Measurements from ENCODE around the gene ZNF593.

Gene ZNF593

GRCh38 chr1:26164036-26164860 lies 5.5 kb upstream of the ZNF593 start:
- DNase-seq: peak in 34 of 42 donors; percentile 23 to 78 (median 54)
- intact Hi-C loops (cut with DNase I): loop anchor here (5.0 kb wide), 1 partner anchor 52 kb away; the partner anchor contains the start of gene PDIK1L

- intact Hi-C loops (cut with DNase I): loop anchor here (5.0 kb wide), 2 partner anchors 53 to 67 kb away; partner anchors contain the start of genes CEP85 and PDIK1L
These were observed 4.6 kb upstream of the ZNF593 start for GRCh38 chr1:26164861-26165842.

GRCh38 chr1:26166719-26167281 lies 2.9 kb upstream of the ZNF593 start:
- intact Hi-C loops (cut with DNase I): loop anchor here (5.0 kb wide), 1 partner anchor 66 kb away; the partner anchor contains the start of gene CEP85
- no peak for DNase-seq

More at GRCh38 chr1:26164861-26165842, 4.6 kb upstream of the ZNF593 start:
- DNase-seq: no peak

- DNase-seq: no peak
- intact Hi-C loops (cut with DNase I): loop anchor here (5.0 kb wide), 1 partner anchor 64 kb away; the partner anchor contains the start of gene CEP85
These were observed 1.1 kb upstream of the ZNF593 start, which contains the start of gene C1orf232 for GRCh38 chr1:26168410-26169197. Gene C1orf232, minus strand, starts transcription at chr1:26168963. Its CDS starts 464 bp downstream, at chr1:26168499.

- intact Hi-C loops (cut with DNase I): loop anchor here (5.0 kb wide), 1 partner anchor 63 kb away; the partner anchor contains the start of gene CEP85
These were observed 532 bp upstream of the ZNF593 start for GRCh38 chr1:26169198-26169554.

GRCh38 chr1:26170472-26170821 lies 739 bp downstream of the ZNF593 start:
- intact Hi-C loops (cut with DNase I): no loop called here
- no peak for DNase-seq

More at GRCh38 chr1:26169198-26169554, 532 bp upstream of the ZNF593 start:
- peak in 1 of 42 donors; percentile 13 for DNase-seq

GRCh38 chr1:26171084-26172072 lies 1.7 kb downstream of the ZNF593 start, which contains the start of gene ZNF593OS:
Gene ZNF593OS, minus strand, starts transcription at chr1:26171832. Its CDS starts 171 bp downstream, at chr1:26171661.
- no peak for DNase-seq
- intact Hi-C loops (cut with DNase I): no loop called here

GRCh38 chr1:26175346-26175745 lies 5.6 kb downstream of the ZNF593 start:
- intact Hi-C loops (cut with DNase I): no loop called here
- no peak for DNase-seq

GRCh38 chr1:26177182-26177684 lies 7.5 kb downstream of the ZNF593 start, which contains the start of gene CNKSR1:
Gene CNKSR1, plus strand, starts transcription at chr1:26177491. Its CDS starts 57 bp downstream, at chr1:26177548.
- intact Hi-C loops (cut with DNase I): no loop called here
- no peak for DNase-seq

- intact Hi-C loops (cut with DNase I): no loop called here
- no peak for DNase-seq
These were observed 10.3 kb downstream of the ZNF593 start for GRCh38 chr1:26180010-26180506.

- intact Hi-C loops (cut with DNase I): no loop called here
- no peak for DNase-seq
These were observed 12.1 kb downstream of the ZNF593 start for GRCh38 chr1:26181586-26182382.

- intact Hi-C loops (cut with DNase I): no loop called here
- DNase-seq: no peak
These were observed 12.6 kb downstream of the ZNF593 start for GRCh38 chr1:26182383-26182696.

GRCh38 chr1:26184086-26184485 lies 14.4 kb downstream of the ZNF593 start:
- intact Hi-C loops (cut with DNase I): no loop called here
- no peak for DNase-seq

GRCh38 chr1:26184883-26185282 lies 15.2 kb downstream of the ZNF593 start:
- intact Hi-C loops (cut with DNase I): no loop called here
- no peak for DNase-seq

GRCh38 chr1:26187882-26188281 lies 18.2 kb downstream of the ZNF593 start:
- intact Hi-C loops (cut with DNase I): no loop called here

GRCh38 chr1:26188477-26188876 lies 18.8 kb downstream of the ZNF593 start:
- peak in 13 of 42 donors; percentile 14 to 59 (median 30) for DNase-seq
- intact Hi-C loops (cut with DNase I): no loop called here

More at GRCh38 chr1:26187882-26188281, 18.2 kb downstream of the ZNF593 start:
- DNase-seq: no peak

Measured in head of caudate nucleus (tissue), 42 donors.